NCI-H1092 (cell line): Measurements from ENCODE around the gene OR2V1.
A peak's percentile ranks its signal among the peaks of the same experiment; 100 is the strongest.
"Not testable (repeated sequence)": the region's sequence is repeated elsewhere in the genome, so short reads cannot be mapped to it uniquely, and the experiment has no call there.

Source experiments
- DNase-seq: peaks from one replicate; lab custom pipeline; 2025; lab: John Stamatoyannopoulos, UW

Gene OR2V1

DNA sequence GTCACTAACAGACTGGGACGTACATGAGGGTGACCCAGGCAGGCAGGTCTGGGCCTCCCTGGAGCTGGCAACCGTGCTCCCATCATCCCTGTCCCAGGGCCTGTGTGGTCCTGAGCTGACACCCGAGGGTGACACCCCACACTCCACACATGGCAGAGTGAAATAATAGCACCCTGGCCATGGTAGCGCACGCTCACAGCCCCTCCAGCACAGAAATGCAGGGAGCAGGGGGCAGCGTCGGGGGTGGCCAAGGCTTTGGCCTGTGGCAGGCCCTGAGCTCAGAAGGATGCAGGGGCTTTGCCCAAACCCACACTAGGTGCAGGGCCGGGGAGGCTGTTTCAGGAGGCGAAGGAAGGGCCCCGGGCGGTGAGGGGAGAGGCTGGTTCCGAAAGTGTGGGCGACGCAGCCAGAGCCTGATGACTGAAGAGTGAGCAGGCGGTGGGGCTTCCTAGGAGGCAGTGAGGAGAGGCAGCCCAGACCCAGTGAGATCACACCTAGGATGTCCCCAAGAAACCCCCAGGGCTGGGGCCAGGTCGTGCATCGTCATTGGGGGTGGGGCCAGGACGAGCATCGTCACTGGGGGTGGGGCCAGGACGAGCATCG, 29.3 kb upstream of the OR2V1 start:
- no peak for DNase-seq

DNA sequence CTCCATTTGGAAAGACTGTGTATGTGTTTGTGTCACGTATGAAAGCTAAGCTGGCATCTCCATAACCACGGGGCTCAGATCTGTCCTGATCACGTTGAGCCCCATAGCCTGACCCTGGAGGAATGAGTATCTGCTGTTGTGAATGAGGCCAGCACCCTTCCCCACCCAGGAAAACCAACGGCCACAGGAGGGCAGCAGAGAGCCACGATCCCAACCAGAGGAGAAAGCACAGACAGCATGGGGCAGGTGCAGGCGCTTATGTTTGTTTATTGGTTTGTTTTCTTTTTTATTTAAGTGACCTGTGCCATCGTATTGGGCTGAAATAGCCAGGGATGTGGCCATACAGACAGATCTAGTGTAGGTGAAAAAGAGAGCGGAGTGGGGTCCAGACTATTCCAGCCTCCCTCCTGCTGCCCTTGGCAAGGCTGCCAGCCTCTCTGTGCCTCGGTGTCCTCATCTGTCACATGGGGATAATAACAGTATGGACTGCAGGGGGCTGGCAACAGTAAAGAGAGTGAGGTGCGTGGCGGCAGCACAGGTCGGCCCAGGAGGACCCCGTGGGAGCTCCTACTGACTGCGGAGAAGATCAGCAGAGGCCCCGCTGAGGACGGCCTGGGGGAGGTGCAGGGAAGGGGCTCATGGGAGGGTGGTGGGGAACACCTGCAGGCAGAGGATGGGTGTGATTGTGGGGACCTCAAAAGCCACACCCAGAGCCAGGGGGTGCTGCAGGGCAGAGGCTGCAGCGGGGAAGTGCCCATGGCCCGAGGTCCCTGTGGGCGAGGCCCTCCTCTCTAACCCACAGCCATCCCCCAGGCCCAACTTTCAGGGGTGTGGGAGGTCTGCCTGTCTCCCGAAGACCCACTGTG, 28.6 kb upstream of the OR2V1 start:
- peak; percentile 46 for DNase-seq

DNA sequence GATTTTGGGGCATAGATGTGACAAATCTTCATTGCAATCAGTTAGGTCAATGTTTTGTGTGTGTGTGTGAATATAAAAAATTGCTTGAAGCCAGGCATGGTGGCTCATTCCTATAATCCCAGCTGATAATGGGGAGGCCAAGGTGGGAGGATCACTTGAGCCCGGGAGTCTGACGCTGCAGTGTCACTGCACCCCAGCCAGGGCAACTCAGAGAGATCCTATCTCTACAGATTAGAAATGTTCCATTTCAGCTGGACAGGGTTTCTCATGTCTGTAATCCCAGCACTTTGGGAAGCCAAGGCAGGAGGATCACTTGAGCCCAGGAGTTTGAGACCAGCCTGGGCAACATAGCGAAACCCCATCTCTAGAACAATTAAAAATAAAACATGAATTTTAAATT, 27.9 kb upstream of the OR2V1 start:
- no peak for DNase-seq

DNA sequence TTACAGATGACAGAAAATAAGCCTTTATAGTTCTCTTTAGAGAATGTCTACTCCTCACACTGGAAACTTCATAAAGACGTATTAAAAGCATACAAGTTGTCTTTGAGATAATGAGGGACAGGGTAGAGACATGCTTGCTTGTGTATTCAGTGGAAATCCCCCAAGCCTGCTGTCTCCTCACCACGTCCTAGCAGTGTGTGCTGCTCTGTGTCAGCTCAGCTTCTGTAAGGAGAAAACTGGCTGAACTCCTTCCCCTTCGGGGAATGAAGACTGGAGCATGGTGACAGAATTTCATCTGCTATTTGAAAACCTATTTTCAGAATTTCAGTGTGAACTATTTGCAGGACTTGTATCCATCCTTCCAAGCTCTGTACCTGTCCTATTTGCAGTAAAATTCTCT, 25.8 kb upstream of the OR2V1 start:
- DNase-seq: no peak

DNA sequence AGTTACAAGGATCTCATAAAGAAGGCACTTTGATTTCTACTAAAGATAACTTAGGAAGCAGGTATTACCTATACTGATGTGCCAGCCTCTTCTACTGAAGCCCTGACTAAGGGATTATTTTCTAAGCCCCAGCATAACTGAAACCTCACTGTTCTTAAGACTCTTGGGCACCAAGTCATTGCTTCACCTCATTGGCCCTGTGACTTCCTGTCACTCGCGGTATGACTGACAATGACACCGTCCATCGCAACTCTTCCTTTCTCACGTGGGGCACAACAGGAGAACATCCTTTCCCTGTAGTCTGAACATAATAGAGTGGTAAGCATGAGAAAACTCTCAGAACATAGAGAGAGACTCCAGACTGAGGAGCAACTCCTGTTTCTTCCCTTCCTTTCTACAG, 22.8 kb upstream of the OR2V1 start:
- DNase-seq: no peak

DNA sequence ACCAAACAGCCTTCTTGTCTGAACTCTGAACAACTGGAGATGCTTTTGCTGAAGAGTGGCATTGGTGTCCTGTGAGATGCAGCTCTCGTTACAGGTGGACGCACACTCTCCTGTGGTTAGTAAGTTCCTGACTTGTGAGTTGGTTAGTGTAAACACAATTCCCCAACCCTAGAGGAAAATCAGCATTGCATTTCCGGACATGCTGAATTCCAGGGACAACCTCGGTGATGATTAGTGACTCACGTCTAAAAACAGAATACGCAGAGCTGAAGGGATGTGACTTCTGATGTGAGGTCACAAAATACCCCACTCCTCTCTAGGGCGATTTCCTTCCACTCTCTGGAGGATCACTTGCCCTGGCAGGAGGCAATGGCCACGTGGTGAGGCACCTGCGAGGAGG, 21.4 kb upstream of the OR2V1 start:
- no peak for DNase-seq

DNA sequence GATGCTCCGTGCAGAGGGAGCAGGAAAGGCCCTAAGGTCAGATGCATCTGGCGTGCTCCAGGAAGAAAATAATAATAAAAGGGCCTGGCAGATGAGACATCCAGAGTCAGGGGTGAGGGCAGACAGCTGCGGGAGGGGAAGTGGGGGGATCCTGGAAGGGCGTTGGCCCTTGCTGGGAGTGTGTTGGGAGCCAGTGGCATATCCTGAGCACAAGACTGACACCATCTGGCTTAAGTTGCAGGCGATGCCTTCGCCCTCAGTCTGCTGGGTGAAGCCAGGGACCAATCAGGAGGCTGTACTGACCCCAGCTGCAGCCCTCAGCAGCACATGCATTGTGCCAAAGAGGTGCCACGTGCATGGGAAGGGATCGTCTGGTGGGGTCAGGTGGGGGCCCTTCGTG, 20.2 kb upstream of the OR2V1 start:
- DNase-seq: no peak

DNA sequence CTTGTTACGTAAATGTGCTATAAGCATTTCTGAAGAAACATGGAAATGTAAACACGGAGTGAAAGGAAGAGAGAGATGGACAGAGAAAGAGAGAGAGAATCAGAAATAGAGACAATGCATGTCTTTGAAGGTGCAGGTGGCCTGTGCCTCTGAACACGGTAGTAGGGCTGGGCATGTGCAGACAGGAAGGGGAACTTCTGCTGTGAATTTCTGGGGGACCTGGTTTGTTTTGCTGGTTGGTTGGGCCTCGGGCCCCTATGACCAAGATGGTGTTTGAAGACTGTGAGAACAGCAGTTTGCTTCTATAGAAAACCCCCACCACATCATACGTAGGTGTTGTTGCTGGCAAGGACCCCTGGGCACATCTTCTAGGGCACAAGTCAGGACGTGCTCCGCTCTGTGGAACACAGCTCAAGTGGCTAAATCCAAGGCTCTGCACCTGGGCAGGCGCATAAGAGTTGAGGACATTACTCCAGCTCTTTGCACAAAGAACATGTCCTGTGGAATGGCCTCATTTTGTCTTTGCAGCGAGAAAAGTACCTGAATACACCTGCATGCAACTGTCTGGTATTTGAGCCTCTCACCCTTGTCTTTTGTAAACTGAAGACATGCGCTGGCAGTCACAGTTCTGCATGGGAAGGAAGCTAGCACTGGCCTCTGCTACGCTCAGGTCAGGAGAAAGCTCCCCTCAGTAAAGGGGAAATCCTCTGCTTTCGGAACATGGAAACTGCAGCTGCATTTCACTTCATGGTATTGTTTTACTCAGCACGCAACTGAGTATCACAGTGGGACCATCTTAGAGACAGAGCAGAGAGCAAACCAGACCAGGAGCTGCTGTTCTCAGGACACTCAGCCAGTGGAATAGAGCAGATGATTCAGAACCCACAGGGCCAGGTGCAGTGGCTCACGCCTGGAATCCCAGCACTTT, 19.1 kb upstream of the OR2V1 start:
- no peak for DNase-seq

DNA sequence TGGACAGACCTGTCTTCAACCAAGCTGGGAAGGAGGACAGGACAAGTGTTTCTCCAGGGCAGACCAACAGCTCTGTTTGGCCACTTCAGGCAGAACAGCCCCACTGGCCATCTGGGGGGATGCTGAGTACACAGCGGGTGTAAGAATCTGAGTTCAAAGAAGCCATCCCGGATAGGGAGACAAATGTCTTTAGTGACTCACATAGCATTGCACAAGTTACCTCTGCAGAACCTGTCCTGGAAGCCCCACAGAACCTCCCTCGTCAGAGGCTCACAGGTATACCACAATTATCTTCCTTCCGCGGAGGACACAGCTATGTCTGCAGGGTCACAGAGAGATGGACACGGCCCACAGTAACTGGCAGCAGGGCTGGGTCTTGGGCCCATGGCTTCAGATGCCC, 18.4 kb upstream of the OR2V1 start:
- no peak for DNase-seq

DNA sequence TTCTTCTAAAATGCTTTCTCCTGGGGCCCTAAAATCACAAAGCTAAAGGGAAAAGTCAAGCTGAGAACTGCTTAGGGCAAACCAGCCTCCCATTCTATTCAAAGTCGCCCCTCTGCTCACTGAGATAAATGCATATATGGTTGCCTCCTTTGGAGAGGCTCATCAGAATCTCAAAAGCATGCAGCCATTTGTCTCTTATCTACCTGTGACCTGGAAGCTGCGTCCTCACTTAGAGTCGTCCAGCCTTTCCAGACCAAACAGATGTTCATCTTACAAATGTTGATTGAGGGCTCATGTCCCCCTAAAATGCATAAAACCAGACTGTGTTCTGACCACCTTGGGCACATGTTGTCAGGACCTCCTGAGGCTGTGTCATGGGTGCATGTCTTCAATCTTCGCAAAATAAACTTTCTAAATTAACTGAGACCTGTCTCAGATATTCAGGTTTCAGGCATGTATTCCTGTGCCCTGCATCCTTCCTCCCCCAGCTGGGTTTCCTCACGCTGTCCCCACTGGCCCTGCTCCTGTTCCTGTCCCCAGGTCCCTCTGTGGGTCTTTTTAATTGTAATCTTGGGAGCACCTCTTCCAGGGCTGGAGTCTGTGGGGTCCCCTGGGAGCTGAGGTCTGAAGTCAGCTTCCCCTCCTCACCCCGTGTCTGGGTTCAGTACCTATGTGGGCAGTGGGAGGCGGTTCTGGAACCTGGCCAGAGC, 16.1 kb upstream of the OR2V1 start, which contains the start of gene OR2V2:
Gene OR2V2 (plus strand): TSS at position 660 of the 710 bp plus-strand sequence. CDS start 7,357 bp downstream, outside the sequence.
- DNase-seq: not testable (repeated sequence)

DNA sequence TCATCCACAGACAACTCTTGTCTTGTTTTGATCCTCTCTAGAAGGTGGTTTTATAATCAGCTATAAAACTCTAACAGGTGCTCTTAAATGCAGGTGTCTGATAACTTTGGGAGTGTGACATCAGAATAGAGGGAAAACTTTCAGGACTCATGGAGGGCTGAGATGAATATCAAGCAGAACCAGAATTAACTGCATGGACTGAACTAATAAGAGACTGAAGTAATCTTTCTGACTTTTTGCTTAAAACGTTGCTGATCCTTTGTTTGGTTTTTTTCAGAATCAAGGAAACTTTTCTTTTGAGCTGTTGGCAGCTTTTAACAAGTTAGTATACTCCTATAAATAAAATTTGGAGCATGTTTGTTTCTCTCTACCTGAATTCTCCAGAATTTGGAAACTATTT, 14.2 kb upstream of the OR2V1 start:
- DNase-seq: no peak

DNA sequence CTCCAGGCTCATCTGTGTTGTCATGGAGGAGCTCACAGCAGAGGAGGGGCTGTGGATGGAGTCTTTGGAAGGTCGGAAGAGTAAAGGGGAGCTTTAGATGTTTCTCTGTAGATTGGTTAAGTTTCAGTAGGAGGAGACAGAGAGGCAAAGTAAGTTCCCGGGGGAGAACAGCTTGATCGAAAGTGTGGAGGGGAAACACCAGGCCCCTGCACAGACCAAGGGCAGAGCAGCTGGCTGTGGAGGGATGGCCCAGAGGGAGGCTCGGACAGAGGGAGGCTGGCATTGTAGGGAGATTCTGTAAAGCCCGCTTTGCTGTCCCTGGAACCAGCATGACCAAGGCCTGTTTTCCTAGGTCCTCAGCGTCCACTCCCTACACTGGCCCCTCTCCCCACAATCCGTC, 11.1 kb upstream of the OR2V1 start:
- DNase-seq: no peak

DNA sequence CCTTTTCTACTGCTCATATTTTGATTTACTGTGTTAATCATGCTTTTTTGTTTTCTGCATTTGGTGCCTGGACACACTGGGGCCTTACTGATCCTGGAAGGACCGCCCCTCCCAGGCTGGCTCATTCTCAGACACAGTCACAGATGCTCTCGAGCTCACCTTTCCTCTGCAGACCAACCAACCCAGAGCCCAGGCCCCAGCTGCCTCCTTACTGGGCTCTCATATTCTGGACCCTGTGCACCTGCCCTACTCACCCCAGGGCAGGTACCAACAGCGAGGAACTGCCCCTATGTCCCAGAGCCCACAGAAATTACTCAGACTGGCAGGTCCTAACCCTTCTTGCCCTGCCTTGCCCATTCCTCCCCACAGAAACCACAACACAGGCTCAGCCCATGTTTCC, 9.8 kb upstream of the OR2V1 start:
- no peak for DNase-seq

DNA sequence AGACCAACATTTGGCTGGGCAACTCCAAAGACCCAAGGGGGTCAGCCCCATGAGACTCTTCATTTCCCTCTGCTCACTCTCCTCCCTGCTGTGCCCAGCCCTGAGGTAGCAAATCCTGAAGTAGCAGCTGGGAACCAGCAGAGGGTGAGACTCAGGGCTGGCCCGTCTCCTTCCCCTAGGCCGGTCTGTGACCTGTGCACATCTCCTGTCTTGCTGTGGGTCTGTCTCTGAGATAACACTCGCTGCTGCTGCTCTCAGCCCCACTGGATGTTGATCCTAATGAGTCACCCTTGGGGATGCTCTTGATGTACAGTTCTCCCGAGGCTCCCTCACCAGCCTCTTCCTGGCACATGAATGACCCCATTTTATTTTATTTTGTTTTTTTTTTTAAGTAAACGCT, 7.3 kb upstream of the OR2V1 start:
- no peak for DNase-seq

DNA sequence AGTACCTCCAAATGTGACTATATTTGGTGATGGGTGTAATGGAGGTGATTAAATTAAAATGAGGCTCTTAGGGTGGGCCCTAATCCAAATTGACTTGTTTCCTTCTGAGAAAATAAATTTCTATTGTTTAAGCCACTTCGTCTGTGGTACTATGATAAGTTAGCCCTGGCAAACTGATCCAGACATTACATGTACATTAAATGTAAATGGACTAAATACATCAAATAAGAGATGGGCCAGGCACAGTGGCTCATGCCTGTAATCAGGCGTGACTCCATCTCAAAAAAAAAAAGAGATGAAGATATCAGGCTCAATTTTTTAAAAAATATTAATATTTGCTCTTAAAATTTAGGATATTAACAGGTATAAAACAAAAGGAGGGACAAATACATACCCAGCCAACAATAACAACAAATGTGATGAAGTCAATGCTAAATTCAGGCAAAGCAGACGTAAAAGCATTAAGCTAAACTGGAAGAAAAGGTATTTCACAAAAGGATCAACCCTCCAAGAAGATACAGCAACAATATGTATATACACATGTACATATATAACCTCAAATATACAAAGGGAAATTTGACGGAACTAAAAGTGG, 5.5 kb upstream of the OR2V1 start:
- no peak for DNase-seq

DNA sequence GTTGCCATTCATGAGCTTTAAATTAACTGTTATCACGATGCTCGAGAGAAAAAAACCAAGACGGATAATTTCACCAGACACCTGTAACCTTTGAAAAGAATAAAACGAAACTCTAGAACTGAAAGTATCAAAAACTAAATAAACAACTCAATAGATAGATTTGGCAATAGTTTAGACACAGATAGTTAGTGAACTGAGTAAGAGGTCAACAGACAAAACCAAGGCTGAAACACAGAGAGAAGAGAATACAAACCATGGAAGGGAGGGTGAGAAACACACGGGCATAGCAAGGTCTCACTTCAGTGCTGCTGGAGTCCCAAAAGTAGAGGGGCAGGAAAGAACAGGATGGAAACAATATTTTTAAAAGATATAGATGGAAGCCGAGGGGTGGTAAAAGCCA, 3.3 kb upstream of the OR2V1 start:
- DNase-seq: no peak

DNA sequence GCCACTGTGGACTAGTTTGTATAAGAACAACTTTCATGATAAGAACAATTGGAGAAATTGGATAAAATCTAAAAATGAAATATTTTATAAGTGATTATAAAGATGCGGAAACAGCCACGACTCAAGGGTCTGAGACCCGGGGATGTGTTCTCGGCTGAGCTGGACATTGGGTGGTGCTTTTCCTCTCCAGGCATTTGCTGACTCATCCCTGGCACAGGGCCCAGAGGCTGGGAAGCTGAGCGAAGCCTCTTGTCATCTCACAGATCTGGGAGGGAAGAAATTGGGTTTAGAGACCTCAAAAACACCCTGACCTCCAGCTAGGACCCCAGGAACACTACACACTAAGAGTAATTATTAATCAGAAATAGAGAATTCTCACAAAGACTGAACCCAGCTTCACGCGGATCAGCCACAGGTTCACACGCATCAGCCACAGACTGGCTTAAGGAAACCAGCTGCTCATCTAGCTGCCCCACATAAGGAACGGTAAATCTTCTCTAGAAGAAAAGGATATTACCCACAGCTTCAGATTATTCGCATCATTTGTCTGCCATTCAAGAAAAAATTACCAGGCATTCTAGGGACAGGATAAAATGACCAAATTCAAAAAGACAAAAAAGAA, 2.8 kb upstream of the OR2V1 start:
- no peak for DNase-seq

DNA sequence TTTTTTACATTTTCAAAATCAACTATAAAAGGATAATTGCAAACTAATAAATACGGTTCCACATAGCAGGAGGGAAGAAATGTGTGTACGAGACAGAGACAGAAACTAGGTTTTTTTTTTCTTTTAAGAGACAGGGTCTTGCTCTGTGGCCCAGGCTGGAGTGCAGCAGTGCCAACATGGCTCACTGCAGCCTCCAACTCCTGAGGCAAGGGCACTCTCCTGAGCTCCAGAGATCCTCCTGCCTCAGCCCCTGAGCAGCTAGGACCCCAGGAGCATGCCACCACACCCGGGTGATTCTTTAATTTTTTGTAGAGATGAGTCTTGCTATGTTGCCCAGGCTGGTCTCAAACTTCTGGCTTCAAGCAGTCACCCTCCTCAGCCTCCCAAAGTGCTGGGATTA, 2.1 kb upstream of the OR2V1 start:
- no peak for DNase-seq

DNA sequence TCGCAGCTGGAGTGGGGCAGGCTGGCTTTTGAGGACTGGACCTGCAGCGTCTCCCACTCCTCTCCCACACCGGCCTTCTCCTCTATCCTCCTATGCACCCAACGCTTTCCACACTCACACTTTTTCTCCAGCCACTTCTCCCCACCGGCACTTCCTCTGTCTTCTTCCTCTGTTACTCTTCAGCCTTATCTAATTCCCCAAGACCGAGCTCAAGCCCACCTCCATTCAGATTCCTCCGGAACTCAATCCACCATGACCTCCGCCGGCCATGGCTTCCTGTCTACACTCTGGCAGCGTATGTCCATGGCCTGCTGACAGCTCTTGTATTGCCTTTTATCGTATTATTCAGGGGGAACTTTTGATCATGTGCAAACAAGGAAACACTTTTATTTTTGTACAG, 545 bp upstream of the OR2V1 start:
- DNase-seq: no peak

DNA sequence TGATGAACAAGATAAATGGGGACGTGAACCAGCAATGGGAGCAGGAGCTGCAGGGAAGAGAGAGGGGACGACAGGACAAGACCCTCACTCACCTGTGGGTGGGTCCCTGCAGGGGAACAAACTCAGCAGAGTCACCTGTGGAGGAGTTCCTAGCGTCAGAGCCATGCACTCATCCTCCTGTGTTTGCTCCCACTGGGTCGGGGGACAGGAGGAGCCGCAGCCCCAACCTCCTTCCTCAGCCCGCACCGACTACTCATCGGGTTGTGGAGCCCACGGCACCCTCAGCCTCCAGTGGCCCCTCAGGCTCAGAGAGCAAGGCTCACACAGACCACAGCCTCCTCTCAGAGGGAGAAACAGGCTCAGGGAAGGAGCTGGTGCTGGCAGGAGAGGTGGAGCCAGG, 888 bp downstream of the OR2V1 start:
- not testable (repeated sequence) for DNase-seq

DNA sequence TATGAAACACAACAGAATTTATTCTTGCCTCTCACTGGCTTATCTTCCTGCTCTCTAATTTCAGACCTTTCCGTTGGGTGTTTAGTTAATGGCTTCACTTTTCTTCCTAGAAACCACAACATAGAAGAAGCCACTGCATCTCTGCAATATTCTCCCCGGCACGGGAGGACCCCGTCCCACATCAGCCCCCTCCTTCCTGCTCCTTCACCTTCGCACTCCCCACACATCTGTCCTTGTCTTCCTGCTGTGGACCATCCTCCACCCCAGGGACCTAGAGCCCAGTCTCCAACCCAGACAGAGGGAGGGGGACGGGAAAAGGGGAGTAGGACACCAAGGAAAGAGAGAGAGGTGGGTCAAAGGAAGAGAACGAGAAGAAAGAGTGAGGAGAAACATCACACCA, 1.4 kb downstream of the OR2V1 start:
- no peak for DNase-seq
